Activated B cell treated with CpG ODN at 0.5 μM for 24 hours (primary cell): ENCODE measurements around the gene COL25A1. TPM values are rescaled to one million over a fixed set of nuclear protein-coding genes. Genes with fewer than 3 reads are reported as not detected.
"Not testable (repeated sequence)": the region's sequence is repeated elsewhere in the genome, so short reads cannot be mapped to it uniquely, and the experiment has no call there.

Source experiments
- ATAC-seq: fragments of 200-7000 bp; cut with Tn5 transposase; one replicate; pipeline ENCODE4 v1.10.0; 2021; ENCODE audit warnings: low read depth, mild to moderate bottlenecking, moderate library complexity
- CTCF ChIA-PET: fragments of 350-600 bp; sonication (Branson Sonifier 250); formaldehyde crosslinking; loops from one replicate; lab custom pipeline; 2021; ENCODE audit warnings: antibody characterized with exemption; lab: Charles Lee
- POLR2A ChIA-PET: fragments of 350-600 bp; sonication (Branson Sonifier 250); formaldehyde crosslinking; loops from one replicate; lab custom pipeline; 2021; ENCODE audit warnings: antibody characterized with exemption; lab: Charles Lee
- DNase-seq: peaks from one replicate; pipeline ENCODE4 v3.0.0; 2022
- H3K27ac Mint-ChIP-seq: one replicate; pipeline ENCODE4 v1.8.0; 2020; ENCODE audit warnings: mixed read lengths
- H3K27me3 Mint-ChIP-seq: one replicate; pipeline ENCODE4 v1.8.0; 2021; ENCODE audit warnings: mixed read lengths
- H3K36me3 Mint-ChIP-seq: one replicate; pipeline ENCODE4 v1.8.0; 2021; ENCODE audit warnings: low read depth, mixed read lengths
- H3K4me1 Mint-ChIP-seq: one replicate; pipeline ENCODE4 v1.8.0; 2021; ENCODE audit warnings: mixed read lengths
- H3K4me3 Mint-ChIP-seq: one replicate; pipeline ENCODE4 v1.8.0; 2020; ENCODE audit warnings: mild to moderate bottlenecking, mixed read lengths
- H3K9me3 Mint-ChIP-seq: one replicate; pipeline ENCODE4 v1.8.0; 2020; ENCODE audit warnings: mixed read lengths
- intact Hi-C: fragments of 100-400 bp; cut with micrococcal nuclease; formaldehyde crosslinking; loops from one replicate; pipeline ENCODE4 v1.15.1; 2024
- total RNA-seq: library from RNA; stranded (reverse); gene quantifications from 2 replicates; pipeline ENCODE4 v1.2.3, GENCODE V29; 2022
- TF ChIP-seq, protein P1 (sequence below): fragments of 200-600 bp; IDR thresholded peaks from one replicate; pipeline ENCODE4 v1.8.0; 2022; ENCODE audit warnings: antibody characterized with exemption, mild to moderate bottlenecking

The COL25A1 gene
- total RNA-seq, 1 donor from 2014 or later: not detected

GRCh38 chr4:108881190-108881589 lies 421.3 kb downstream of the COL25A1 start:
- ChIA-PET POLR2A (no interaction called here), CTCF (no interaction called here)
- no peak for ATAC-seq
- no peaks in the 10 kb centered on the region for H3K36me3 Mint-ChIP-seq
- TF ChIP-seq, protein P1, sequence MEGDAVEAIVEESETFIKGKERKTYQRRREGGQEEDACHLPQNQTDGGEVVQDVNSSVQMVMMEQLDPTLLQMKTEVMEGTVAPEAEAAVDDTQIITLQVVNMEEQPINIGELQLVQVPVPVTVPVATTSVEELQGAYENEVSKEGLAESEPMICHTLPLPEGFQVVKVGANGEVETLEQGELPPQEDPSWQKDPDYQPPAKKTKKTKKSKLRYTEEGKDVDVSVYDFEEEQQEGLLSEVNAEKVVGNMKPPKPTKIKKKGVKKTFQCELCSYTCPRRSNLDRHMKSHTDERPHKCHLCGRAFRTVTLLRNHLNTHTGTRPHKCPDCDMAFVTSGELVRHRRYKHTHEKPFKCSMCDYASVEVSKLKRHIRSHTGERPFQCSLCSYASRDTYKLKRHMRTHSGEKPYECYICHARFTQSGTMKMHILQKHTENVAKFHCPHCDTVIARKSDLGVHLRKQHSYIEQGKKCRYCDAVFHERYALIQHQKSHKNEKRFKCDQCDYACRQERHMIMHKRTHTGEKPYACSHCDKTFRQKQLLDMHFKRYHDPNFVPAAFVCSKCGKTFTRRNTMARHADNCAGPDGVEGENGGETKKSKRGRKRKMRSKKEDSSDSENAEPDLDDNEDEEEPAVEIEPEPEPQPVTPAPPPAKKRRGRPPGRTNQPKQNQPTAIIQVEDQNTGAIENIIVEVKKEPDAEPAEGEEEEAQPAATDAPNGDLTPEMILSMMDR: no peak
- DNase-seq: no peak
- no peak overlapping the region for H3K27ac Mint-ChIP-seq
- no peak overlapping the region for H3K4me3 Mint-ChIP-seq
- intact Hi-C loops: no loop called here
- no peaks in the 10 kb centered on the region for H3K9me3 Mint-ChIP-seq
- H3K4me1 Mint-ChIP-seq: no peaks in the 10 kb centered on the region
- H3K27me3 Mint-ChIP-seq: peaks cover 4% of the 10 kb centered on the region

GRCh38 chr4:108878806-108879205 lies 423.7 kb downstream of the COL25A1 start:
- Mint-ChIP-seq H3K27ac (no peak overlapping the region), H3K4me1 (no peaks in the 10 kb centered on the region), H3K4me3 (no peak overlapping the region), H3K9me3 (no peaks in the 10 kb centered on the region), H3K27me3 (peaks cover 3% of the 10 kb centered on the region), H3K36me3 (no peaks in the 10 kb centered on the region)
- intact Hi-C loops: no loop called here
- TF ChIP-seq, protein P1: no peak
- ChIA-PET CTCF (no interaction called here), POLR2A (no interaction called here)
- DNase-seq: no peak
- no peak for ATAC-seq

GRCh38 chr4:108877821-108878220 lies 424.6 kb downstream of the COL25A1 start:
- H3K27ac Mint-ChIP-seq: no peak overlapping the region
- H3K4me1 Mint-ChIP-seq: no peaks in the 10 kb centered on the region
- TF ChIP-seq, protein P1: no peak
- ATAC-seq: no peak
- intact Hi-C loops: no loop called here
- H3K4me3 Mint-ChIP-seq: no peak overlapping the region
- no peak for DNase-seq
- H3K9me3 Mint-ChIP-seq: no peaks in the 10 kb centered on the region
- ChIA-PET POLR2A (no interaction called here), CTCF (no interaction called here)
- H3K27me3 Mint-ChIP-seq: peaks cover 3% of the 10 kb centered on the region
- H3K36me3 Mint-ChIP-seq: no peaks in the 10 kb centered on the region

- TF ChIP-seq, protein P1: no peak
- intact Hi-C loops: no loop called here
- H3K36me3 Mint-ChIP-seq: no peaks in the 10 kb centered on the region
- H3K27ac Mint-ChIP-seq: no peak overlapping the region
- ChIA-PET POLR2A (no interaction called here), CTCF (no interaction called here)
- H3K9me3 Mint-ChIP-seq: no peaks in the 10 kb centered on the region
- peaks cover 3% of the 10 kb centered on the region for H3K27me3 Mint-ChIP-seq
- no peak for DNase-seq
- H3K4me3 Mint-ChIP-seq: no peak overlapping the region
- no peaks in the 10 kb centered on the region for H3K4me1 Mint-ChIP-seq
- ATAC-seq: no peak
These were observed 427.7 kb downstream of the COL25A1 start for GRCh38 chr4:108874806-108875205.

GRCh38 chr4:108869970-108870369 lies 432.5 kb downstream of the COL25A1 start:
- H3K27ac Mint-ChIP-seq, H3K27me3 Mint-ChIP-seq, H3K9me3 Mint-ChIP-seq, H3K36me3 Mint-ChIP-seq, DNase-seq, H3K4me3 Mint-ChIP-seq, ATAC-seq, intact Hi-C loops, H3K4me1 Mint-ChIP-seq, POLR2A ChIA-PET, CTCF ChIA-PET: not testable (repeated sequence)

GRCh38 chr4:108868606-108869227 lies 433.7 kb downstream of the COL25A1 start:
- Mint-ChIP-seq H3K27ac (no peak overlapping the region), H3K4me3 (no peak overlapping the region), H3K9me3 (no peaks in the 10 kb centered on the region), H3K36me3 (no peaks in the 10 kb centered on the region), H3K27me3 (no peaks in the 10 kb centered on the region), H3K4me1 (no peaks in the 10 kb centered on the region)
- intact Hi-C loops: no loop called here
- ChIA-PET POLR2A (no interaction called here), CTCF (no interaction called here)
- ATAC-seq (no peak), DNase-seq (no peak)
- TF ChIP-seq, protein P1: no peak
